SK-N-SH (cell line): ENCODE measurements around the gene DENND2A. TPM values are rescaled to one million over a fixed set of nuclear protein-coding genes. Genes with fewer than 3 reads are reported as not detected.

Experiments
- CTCF ChIA-PET: fragments of 300-600, 350-600 bp; formaldehyde crosslinking; extraction: SDS; loops from one replicate; lab custom pipeline; 2021; lab: Yijun Ruan, JAX
- POLR2A ChIA-PET: fragments of 350-600 bp; sonication (Branson Sonifier 250); formaldehyde crosslinking; extraction: SDS; loops from one replicate; lab custom pipeline; 2020; ENCODE audit warnings: antibody characterized with exemption, inconsistent platforms; lab: Yijun Ruan, JAX
- DNase-seq: peaks from one replicate; pipeline ENCODE4 v3.0.0; 2012
- H2AFZ ChIP-seq: fragments of 200-600 bp; sonication (generic); 2 replicates; pipeline ENCODE4 v1.8.1; 2016; ENCODE audit warnings: antibody characterized with exemption, mild to moderate bottlenecking, low read depth
- H3F3A ChIP-seq: fragments of 200-600 bp; sonication (generic); replicated peaks from 2 replicates; pipeline ENCODE3; 2016; ENCODE audit warnings: antibody characterized with exemption, mild to moderate bottlenecking; ENCODE audit not compliant: insufficient read depth
- H3K27ac ChIP-seq, 2 experiments: fragments of 200-500 bp in 1 of 2; fragments of 200-600 bp in 1 of 2; sonication (Bioruptor generic) in 1 of 2; sonication (generic), shearing (Covaris generic) in 1 of 2; 2 replicates each; pipeline versions ENCODE4 v1.5.1 to v1.6.1; 2014 to 2016; ENCODE audit warnings: low read depth in 2 of 2, inconsistent platforms in 1 of 2, low read length in 1 of 2, mild to moderate bottlenecking in 1 of 2, mixed read lengths in 1 of 2
- H3K27me3 ChIP-seq: fragments of 200-600 bp; sonication (generic), shearing (Covaris generic); 2 replicates; pipeline ENCODE4 v1.6.1; 2016; ENCODE audit warnings: mixed run types; ENCODE audit not compliant: insufficient read depth
- H3K36me3 ChIP-seq, 2 experiments: fragments of 200-500 bp in 1 of 2; fragments of 200-600 bp in 1 of 2; sonication (Bioruptor generic) in 1 of 2; sonication (generic) in 1 of 2; replicated peaks in 1 of 2; 2 replicates each; pipeline versions ENCODE3 to v1.5.1; 2014 to 2016; ENCODE audit warnings: low read length in 1 of 2, mild to moderate bottlenecking in 1 of 2; ENCODE audit not compliant: insufficient read depth in 2 of 2, control insufficient read depth in 1 of 2
- H3K4me1 ChIP-seq, 2 experiments: fragments of 200-500 bp in 1 of 2; fragments of 200-600 bp in 1 of 2; sonication (Bioruptor generic) in 1 of 2; sonication (generic), shearing (Covaris generic) in 1 of 2; 2 replicates each; pipeline versions ENCODE4 v1.5.1 to v1.6.1; 2014 to 2016; ENCODE audit warnings: low read depth in 1 of 2, low read length in 1 of 2, mixed run types in 1 of 2; ENCODE audit not compliant: insufficient read depth in 2 of 2, control insufficient read depth in 1 of 2
- H3K4me2 ChIP-seq: fragments of 200-600 bp; sonication (generic), shearing (Covaris generic); 2 replicates; pipeline ENCODE4 v1.6.1; 2017; ENCODE audit warnings: mixed run types
- H3K4me3 ChIP-seq, 2 experiments: fragments of 200-500 bp in 1 of 2; fragments of 200-600 bp in 1 of 2; sonication (Bioruptor generic) in 1 of 2; sonication (generic), shearing (Covaris generic) in 1 of 2; 2 replicates each; pipeline versions ENCODE4 v1.5.1 to v1.8.1; 2014 to 2016; ENCODE audit warnings: low read depth in 2 of 2, inconsistent platforms in 1 of 2, low read length in 1 of 2, mild to moderate bottlenecking in 1 of 2, mixed read lengths in 1 of 2, moderate library complexity in 1 of 2
- H3K79me2 ChIP-seq: fragments of 200-600 bp; sonication (generic); 2 replicates; pipeline ENCODE4 v1.8.1; 2017; ENCODE audit warnings: mild to moderate bottlenecking; ENCODE audit not compliant: insufficient read depth
- H3K9ac ChIP-seq: fragments of 200-600 bp; sonication (generic); 2 replicates; pipeline ENCODE4 v1.6.1; 2017; ENCODE audit warnings: mixed run types
- H3K9me2 ChIP-seq: fragments of 200-600 bp; sonication (generic); 2 replicates; pipeline ENCODE4 v1.6.1; 2017; ENCODE audit warnings: mixed run types
- H3K9me3 ChIP-seq: fragments of 200-600 bp; sonication (generic); 2 replicates; pipeline ENCODE4 v1.6.1; 2017; ENCODE audit warnings: mixed run types, mild to moderate bottlenecking, moderate library complexity
- H4K20me1 ChIP-seq: fragments of 200-600 bp; sonication (generic); 2 replicates; pipeline ENCODE4 v1.6.1; 2017; ENCODE audit warnings: mild to moderate bottlenecking, mixed run types; ENCODE audit not compliant: insufficient read depth
- CHD2 ChIP-seq: fragments of 150-350 bp; IDR thresholded peaks from 2 replicates; pipeline ENCODE4 v1.6.1; 2018; ENCODE audit warnings: low read length; ENCODE audit not compliant: partially characterized antibody
- CTCF ChIP-seq: fragments of 200-600 bp; sonication (generic); IDR thresholded peaks from 2 replicates; pipeline ENCODE4 v1.6.1; 2017; ENCODE audit warnings: antibody characterized with exemption, mild to moderate bottlenecking, moderate library complexity
- EP300 ChIP-seq, 2 experiments: IDR thresholded peaks; 2 replicates each; pipeline versions ENCODE4 v1.4.0 to v1.6.1; 2012; ENCODE audit warnings: borderline replicate concordance in 1 of 2, low read depth in 1 of 2, low read length in 1 of 2
- EZH2phosphoT487 ChIP-seq: fragments of 200-600 bp; sonication (generic); IDR thresholded peaks from 2 replicates; pipeline ENCODE4 v1.6.1; 2017; ENCODE audit warnings: low read depth, mixed run types, mild to moderate bottlenecking, antibody characterized with exemption, moderate library complexity, borderline replicate concordance
- FOSL2 ChIP-seq: IDR thresholded peaks from 2 replicates; pipeline ENCODE4 v1.4.0; 2012; ENCODE audit warnings: low read depth, mild to moderate bottlenecking, moderate library complexity, borderline replicate concordance
- FOXM1 ChIP-seq: IDR thresholded peaks from 2 replicates; pipeline ENCODE4 v1.4.0; 2012; ENCODE audit warnings: low read depth, mild to moderate bottlenecking
- IRF3 ChIP-seq: fragments of 150-350 bp; IDR thresholded peaks from 2 replicates; pipeline ENCODE4 v1.6.1; 2016; ENCODE audit warnings: mild to moderate bottlenecking, low read depth, low read length
- MXI1 ChIP-seq: IDR thresholded peaks from 2 replicates; pipeline ENCODE4 v1.6.1; 2012; ENCODE audit warnings: mild to moderate bottlenecking, low read depth, low read length, improper control_type of control experiment
- NFIC ChIP-seq: IDR thresholded peaks from 2 replicates; pipeline ENCODE4 v1.4.0; 2012; ENCODE audit warnings: borderline replicate concordance
- NRF1 ChIP-seq: IDR thresholded peaks from 2 replicates; pipeline ENCODE4 v1.6.1; 2012; ENCODE audit warnings: low read depth, mild to moderate bottlenecking, low read length
- PBX3 ChIP-seq: IDR thresholded peaks from 2 replicates; pipeline ENCODE4; 2012
- RAD21 ChIP-seq: IDR thresholded peaks from 2 replicates; pipeline ENCODE4 v1.6.1; 2012; ENCODE audit warnings: mild to moderate bottlenecking, low read length
- RFX5 ChIP-seq: IDR thresholded peaks from 2 replicates; pipeline ENCODE4 v1.6.1; 2012; ENCODE audit warnings: mild to moderate bottlenecking, improper control_type of control experiment, low read length
- SIN3A ChIP-seq: IDR thresholded peaks from 2 replicates; pipeline ENCODE4 v1.6.1; 2012; ENCODE audit warnings: low read depth, mild to moderate bottlenecking, low read length, moderate library complexity, borderline replicate concordance
- SMC3 ChIP-seq: IDR thresholded peaks from 2 replicates; pipeline ENCODE4 v1.6.1; 2012; ENCODE audit warnings: low read depth, low read length, improper control_type of control experiment
- TCF12 ChIP-seq: IDR thresholded peaks from 2 replicates; pipeline ENCODE4 v1.4.0; 2012
- ZBTB33 ChIP-seq: IDR thresholded peaks from 2 replicates; pipeline ENCODE4 v1.4.0; 2012; ENCODE audit warnings: low read depth, borderline replicate concordance
- WGBS: methylation state at CpG from one replicate; pipeline ENCODE4 v1.1.6; 2017; ENCODE audit warnings: low lambda C conversion rate; 5-methylcytosine and 5-hydroxymethylcytosine counted together
- polyA plus RNA-seq, 3 experiments: library from polyadenylated mRNA; depleted of rRNA; stranded (reverse); fragments of >200 nt; gene quantifications; 2 replicates each; pipeline ENCODE4 v1.2.3, GENCODE V29; 2012

The DENND2A gene
- polyA plus RNA-seq, 1 of the 3 experiments (the other 2 are of a cell fraction) = 3.5 TPM

GRCh38 chr7:140649556-140650205, 9.1 kb upstream of the DENND2A start:
- H3F3A ChIP-seq = peaks cover 7% of the 10 kb centered on the region
- H3K4me2 ChIP-seq = no peak overlapping the region
- no peak for DNase-seq
- no peak for TF ChIP-seq TCF12
- peak; percentile 24; the same call in 1 of the 2 replicates for TF ChIP-seq FOSL2
- H3K79me2 ChIP-seq = no peaks in the 10 kb centered on the region
- CTCF ChIA-PET = interaction anchor here (20.3 kb wide), 1 partner anchor 133 kb away, joined by 433 read pairs; no protein-coding TSS in a partner anchor
- H3K36me3 ChIP-seq = no peaks in the 10 kb centered on the region
- H3K4me3 ChIP-seq = no peak overlapping the region; a peak in 1 of 4 replicates
- no peaks in the 10 kb centered on the region for H4K20me1 ChIP-seq
- no peaks in the 10 kb centered on the region for H3K9me3 ChIP-seq
- H3K27ac ChIP-seq = no peak overlapping the region
- POLR2A ChIA-PET = no interaction called here
- 74% methylated on average over 6 of the region's 6 CpGs for WGBS
- H2AFZ ChIP-seq = no peak overlapping the region; the same call in 1 of the 2 replicates
- no peak overlapping the region for H3K9ac ChIP-seq
- peaks cover 0 to 14% of the 10 kb centered on the region in 2 experiments; a peak in 2 of 4 replicates for H3K4me1 ChIP-seq
- H3K9me2 ChIP-seq = no peaks in the 10 kb centered on the region
- no peaks in the 10 kb centered on the region for H3K27me3 ChIP-seq

GRCh38 chr7:140646931-140647647, 6.5 kb upstream of the DENND2A start:
- peaks cover 0 to 11% of the 10 kb centered on the region in 2 experiments; a peak in 2 of 4 replicates for H3K4me1 ChIP-seq
- 30% methylated on average over 8 of the region's 8 CpGs for WGBS
- no peak overlapping the region; a peak in 1 of 4 replicates for H3K27ac ChIP-seq
- no peaks in the 10 kb centered on the region for H3K9me2 ChIP-seq
- no peak overlapping the region for H3K4me3 ChIP-seq
- no peak overlapping the region for H3K4me2 ChIP-seq
- no peaks in the 10 kb centered on the region for H3K27me3 ChIP-seq
- H3K79me2 ChIP-seq = no peaks in the 10 kb centered on the region
- CTCF ChIA-PET = interaction anchor here (0.9 to 20.3 kb wide), 13 partner anchors 14 to 171 kb away, joined by 3 to 433 read pairs (median 4); no protein-coding TSS in a partner anchor
- H4K20me1 ChIP-seq = no peaks in the 10 kb centered on the region
- peaks cover 7% of the 10 kb centered on the region for H3F3A ChIP-seq
- DNase-seq = peak; percentile 90
- no peak overlapping the region for H3K9ac ChIP-seq
- POLR2A ChIA-PET = interaction anchor here (0.8 to 1.0 kb wide), 2 partner anchors 129 to 904 kb away, joined by 5 read pairs; partner anchors contain the start of gene AGK
- peak overlapping the region; percentile 55; the same call in 1 of the 2 replicates for H2AFZ ChIP-seq
- H3K36me3 ChIP-seq = no peaks in the 10 kb centered on the region
- no peaks in the 10 kb centered on the region for H3K9me3 ChIP-seq
- TF ChIP-seq ZBTB33 (no peak), TCF12 (peak; percentile 46; the same call in 1 of the 2 replicates), CHD2 (peak; percentile 33), SMC3 (peak; percentile 58), PBX3 (peak; percentile 24; the same call in 1 of the 2 replicates), FOXM1 (no peak), IRF3 (no peak), EZH2phosphoT487 (no peak), FOSL2 (no peak), RAD21 (peak; percentile 57), MXI1 (peak; percentile 73; the same call in 1 of the 2 replicates), EP300 (IDR thresholded peaks at IDR 0.05; ENCODE audit: borderline replicate concordance in 1 of 2, low read depth in 1 of 2, low read length in 1 of 2) (peak in 1 of 2 experiments; percentile 19; a peak in 1 of 4 replicates), NRF1 (no peak), CTCF (peak; percentile 74), RFX5 (0 out of 2 replicates have a peak, but pooled peaks have one; percentile 42), NFIC (peak; percentile 34; the same call in 1 of the 2 replicates), SIN3A (no peak)
